Activated CD8-positive, alpha-beta memory T cell treated with anti-CD3 and anti-CD28 coated beads, Interleukin-2, amount 50 U/mL, for 1 hour (primary cell): ENCODE data around the gene MROH2A.
"Not testable (repeated sequence)": the region's sequence is repeated elsewhere in the genome, so short reads cannot be mapped to it uniquely, and the experiment has no call there.

Experiments
- DNase-seq: peaks from one replicate; pipeline ENCODE4 v3.0.0-alpha.2; 2020; ENCODE audit errors: extremely low read depth

Gene MROH2A, protein sequence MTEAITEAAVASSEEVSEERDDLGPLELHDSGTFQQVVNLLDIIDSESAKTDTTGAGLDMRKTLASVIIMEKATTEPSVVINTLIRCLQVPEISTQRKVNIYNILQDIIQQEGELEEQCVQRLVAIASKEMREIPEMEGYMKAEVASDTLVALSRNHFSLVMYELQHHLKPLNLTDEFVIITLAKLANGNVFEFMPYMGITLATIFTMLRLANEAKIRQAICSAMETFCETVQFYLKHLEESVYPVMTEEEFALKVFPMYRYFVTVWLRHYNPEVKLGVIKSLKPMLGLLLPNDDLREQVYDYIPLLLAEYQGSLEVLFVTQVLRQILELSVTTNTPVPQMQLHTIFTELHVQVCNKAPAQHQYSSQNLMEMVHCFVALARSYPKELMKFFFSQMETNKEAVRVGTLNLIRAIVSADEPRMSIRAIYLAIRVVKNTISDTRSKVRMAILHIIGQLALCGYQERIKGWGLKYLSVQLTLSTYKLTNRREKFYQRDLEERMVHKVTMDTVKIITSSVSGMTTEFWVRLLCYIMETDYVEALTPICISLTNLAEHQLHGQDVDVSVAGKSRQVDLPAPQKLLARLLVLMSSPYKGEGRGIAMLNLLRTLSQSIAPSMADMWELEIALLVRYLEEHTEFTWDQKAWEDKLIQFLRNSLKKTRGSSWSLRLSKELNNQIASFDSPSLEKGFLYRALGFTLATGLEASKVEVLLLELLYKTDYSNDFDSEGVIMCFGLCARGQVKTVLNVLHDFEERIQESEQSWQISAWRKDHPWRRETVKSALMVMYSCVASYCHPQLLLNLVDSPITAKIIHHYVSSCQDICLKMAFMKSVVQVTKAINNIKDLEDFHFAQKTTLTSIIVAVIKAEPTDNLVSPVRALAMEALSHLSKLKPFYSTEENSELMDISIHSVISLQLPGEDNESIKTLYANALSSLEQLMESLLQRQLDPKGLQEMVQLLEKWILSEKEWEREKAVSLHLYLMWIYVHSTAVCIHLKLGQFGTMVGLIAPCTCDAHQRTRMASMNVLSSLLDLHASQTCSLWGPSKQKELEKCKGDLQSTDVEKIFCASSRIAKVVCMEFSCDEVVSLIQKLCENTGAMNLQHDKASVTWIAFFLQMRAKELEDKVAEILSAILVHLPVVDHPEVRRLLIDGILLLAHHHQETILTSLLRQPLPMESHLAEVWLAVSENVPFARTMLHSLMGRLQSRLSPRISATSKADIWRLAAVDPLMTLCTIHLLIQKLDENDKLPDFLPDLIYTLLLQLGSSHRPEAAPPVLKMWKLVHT (N-terminal part only)

DNA sequence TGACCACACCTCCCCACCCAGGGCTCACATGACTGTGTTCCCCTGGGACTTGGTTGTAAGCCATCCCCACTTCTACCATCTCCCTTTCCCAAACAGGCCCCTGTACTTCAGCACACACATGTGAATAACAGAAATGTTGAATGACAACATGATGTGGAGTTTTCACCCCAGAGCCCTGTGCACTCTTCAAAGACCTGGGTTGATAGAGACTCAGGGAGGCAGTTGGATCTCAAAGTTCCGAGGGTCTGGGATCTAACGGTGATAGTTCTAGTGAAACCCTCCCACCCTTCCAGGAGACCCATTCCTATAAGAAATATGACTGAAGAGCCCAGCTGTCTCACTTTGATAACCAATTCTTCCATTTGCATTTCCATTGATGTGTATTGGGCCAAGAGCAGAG lies at the start of gene MROH2A:
Gene MROH2A (plus strand): TSS at position 301 of the 400 bp plus-strand sequence. CDS start 1,029 bp downstream, outside the sequence.
- DNase-seq: no peak

DNA sequence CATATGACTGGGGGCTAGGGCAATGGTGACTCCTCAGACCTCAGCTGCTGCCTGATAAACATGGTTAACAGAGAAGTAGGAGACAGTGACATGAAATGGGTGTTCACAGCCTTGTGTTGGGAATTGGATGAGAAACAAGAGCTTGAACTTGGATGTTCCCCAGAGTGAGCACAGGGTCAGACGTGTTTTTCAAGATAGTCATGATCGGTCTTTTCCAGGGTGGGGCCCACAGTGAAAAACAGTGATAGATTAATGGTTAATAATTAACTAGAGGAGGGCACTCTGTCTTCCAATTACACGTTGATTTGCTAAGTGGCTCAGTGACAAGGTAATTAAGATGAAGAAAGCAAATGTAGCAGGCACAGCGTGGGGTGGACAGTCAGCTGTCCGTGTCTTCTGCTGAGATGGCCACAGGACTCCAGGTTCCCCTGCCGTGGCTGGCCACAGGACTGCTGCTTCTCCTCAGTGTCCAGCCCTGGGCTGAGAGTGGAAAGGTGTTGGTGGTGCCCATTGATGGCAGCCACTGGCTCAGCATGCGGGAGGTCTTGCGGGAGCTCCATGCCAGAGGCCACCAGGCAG lies 49.3 kb upstream of the MROH2A start, which contains the start of gene UGT1A3:
Gene UGT1A3 (plus strand): TSS at position 320 of the 579 bp plus-strand sequence. CDS start 85 bp downstream, at position 405.
- DNase-seq: no peak

DNA sequence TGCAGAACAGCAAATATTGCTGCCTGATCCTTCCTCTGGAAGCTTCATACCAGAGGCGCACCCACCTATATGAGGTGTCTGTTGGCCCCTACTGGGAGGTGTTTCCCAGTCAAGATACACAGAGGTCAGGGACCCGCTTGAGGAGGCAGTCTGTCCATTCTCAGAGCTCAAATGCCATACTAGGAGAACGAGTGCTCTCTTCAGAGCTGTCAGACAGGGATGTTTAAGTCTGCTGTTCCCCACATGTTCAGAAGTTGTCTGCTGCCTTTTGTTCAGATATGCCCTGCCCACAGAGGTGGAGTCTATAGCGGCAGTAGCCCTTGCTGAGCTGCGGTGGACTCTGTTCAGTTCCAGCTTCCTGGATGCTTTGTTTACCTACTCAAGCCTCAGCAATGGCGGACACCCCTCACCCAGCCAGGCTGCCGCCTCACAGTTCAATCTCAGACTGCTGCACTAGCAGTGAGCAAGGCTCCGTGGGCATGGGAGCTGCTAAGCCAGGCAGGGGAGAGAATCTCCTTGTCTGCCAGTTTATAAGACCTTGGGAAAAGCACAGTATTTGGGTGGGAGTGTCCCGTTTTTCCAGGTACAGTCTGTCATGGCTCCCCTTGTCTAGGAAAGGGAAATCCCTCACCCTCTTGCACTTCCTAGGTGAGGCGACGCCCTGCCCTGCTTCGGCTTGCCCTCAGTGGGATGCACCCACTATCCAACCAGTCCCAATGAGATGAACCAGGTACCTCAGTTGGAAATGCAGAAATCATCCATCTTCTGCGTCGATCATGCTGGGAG lies 41.1 kb upstream of the MROH2A start:
- not testable (repeated sequence) for DNase-seq

DNA sequence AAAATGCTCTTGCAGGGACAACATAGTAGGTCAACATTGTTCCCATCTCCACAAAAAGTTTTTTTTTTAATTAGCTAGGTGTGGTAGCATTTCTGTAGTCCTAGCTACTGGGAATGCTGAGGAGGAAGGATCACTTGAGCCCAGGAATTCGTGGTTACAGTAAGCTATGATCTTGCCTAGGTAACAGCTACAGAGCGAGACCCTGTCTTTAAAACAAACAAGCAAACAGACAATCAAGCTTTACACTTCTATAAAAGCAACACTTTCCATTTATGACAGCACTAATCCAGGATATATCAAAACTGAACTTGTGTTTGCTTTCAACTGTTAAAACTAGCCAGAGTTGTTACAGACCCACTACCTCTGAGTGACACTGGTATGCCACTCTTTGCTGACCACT lies 37.3 kb upstream of the MROH2A start:
- DNase-seq: no peak

DNA sequence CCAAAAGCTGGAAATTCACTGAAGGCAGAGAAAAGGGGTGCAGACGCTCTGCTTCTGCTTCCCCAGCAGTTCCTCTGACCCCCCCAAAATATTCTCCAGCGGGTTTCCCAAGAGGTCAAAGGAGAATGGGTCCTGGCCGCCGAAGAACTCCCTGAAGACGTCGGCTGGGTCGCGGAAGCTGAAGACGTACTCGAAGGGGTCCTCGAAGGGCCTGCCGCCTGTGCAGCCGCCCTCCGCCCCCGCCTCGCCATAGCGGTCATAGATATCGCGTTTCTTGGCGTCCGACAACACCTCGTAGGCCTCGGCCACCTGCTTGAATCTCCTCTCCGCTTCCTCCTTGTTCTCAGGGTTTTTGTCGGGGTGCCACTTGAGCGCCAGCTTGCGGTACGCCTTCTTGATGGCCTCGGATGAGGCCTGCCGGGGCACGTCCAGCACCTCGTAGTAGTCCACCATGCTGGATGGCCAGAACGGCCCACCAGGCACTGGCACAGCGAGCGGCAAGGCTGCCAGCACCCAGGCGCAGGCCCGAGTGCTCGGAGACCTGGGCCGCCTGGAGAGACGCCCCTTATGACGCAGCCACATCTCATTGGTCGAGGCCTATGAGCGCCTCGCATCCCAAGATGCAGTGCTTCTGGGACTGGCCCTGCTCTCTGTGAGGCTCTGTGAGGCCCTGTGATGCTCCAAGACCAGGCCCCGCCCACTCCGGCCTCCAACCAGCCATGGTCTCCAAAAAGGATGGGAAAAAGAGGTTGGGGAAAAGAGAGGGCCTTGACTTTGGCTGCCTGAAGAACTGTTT lies 34.5 kb upstream of the MROH2A start:
- no peak for DNase-seq

DNA sequence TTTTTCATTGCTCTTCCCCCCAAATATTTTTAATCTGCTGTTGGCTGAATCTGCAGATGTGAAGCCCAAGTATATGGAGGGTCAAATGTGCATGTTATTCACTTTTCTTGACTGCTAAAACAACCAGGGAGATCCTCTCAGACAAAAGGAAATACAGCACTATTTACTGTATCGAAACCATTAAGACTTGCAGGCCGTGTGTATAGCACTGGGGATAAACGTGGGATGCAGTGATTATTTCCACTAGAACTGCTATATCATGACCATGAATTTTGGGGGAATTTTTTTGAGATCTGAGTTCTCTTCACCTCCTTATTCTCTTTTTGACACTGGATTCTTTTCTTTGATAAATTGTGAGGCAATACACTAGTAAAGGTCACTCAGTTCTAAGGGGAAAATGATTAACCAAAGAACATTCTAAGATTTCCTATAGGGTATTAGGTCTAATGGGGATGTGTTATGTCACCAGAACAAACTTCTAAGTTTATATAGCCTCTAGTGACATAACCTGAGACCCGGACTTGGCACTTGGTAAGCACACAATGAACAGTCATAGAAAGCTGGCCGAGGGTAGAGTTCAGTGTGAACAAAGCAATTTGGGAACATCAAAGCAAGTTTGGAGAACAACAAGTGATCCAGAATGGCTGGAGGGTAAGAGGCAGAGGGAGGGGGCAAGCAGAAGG lies 32.9 kb upstream of the MROH2A start:
- DNase-seq: no peak

DNA sequence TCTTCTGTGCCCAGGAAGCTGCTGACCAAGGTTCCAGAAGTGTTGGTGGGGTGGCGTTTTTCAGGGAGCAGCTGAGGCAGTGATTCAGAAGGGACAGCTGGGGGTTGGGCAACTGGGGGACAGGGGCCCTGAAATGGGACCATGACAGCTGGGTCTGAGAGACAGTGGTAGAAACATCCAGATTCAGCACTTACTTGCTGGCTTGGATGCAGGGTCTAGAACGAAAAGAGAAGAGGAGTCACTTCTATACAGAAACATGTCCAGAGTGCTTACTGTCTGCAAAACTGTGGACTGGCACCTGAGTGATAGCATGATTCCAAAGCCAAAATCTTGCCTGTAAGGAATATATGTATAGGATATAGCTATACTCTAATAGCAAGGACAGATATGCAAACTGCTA lies 32.3 kb upstream of the MROH2A start:
- not testable (repeated sequence) for DNase-seq

DNA sequence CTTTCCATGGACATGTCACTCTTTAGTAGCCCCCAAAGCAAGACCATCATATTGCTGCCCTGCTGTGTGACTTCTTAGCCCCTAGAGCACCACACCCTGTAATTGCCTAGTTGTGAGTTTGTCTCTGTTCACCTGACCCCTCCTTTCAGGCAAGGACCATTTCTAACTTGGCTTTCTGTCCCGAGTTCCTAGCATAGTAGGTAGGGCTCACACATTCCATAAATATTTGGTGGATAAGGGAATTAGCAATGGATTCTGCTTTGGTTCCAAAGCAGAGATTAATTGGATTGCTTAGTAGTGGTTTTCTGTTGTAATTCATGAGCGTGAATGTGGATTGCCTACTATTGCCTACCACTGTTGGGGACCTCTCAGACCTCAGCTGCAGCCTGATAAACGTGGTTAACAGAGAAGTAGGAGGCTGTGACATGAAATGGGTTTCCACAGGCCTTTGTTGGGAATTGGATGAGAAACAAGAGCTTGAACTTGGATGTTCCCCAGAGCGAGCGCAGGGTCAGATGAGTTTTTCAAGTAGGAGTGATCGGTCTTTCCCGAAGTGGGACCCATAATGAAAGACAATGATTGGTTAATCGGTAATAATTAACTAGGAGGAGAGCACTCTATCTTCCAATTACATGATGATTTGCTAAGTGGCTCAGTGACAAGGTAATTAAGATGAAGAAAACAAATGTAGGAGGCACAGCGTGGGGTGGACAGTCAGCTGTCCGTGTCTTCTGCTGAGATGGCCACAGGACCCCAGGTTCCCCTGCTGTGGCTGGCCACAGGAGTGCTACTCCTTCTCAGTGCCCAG lies 31.5 kb upstream of the MROH2A start:
- DNase-seq: no peak

DNA sequence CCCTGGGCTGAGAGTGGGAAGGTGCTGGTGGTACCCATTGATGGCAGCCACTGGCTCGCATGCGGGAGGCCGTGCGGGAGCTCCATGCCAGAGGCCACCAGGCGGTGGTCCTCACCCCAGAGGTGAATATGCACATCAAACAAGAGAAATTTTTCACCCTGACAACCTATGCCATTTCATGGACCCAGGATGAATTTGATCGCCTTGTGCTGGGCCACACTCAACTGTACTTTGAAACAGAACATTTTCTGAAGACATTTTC lies 30.9 kb upstream of the MROH2A start:
- DNase-seq: no peak

DNA sequence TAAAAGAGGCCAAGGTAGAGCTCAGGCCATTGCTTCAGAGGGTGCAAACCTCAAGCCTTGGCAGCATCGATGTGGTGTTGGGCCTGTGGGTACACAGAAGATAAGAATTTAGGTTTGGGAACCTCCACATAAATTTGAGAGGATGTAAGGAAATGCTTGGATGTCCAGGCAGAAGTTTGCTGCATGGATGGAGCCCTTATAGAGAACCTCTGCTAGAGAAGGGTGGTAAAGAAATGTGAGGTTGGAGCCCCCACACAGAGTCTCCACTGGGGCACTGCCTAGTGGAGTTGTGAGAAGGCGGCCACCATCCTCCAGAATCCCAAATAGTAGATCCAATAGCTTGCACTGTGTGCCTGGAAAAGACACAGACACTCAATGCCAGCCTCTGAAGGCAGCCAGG lies 27.4 kb upstream of the MROH2A start:
- not testable (repeated sequence) for DNase-seq

DNA sequence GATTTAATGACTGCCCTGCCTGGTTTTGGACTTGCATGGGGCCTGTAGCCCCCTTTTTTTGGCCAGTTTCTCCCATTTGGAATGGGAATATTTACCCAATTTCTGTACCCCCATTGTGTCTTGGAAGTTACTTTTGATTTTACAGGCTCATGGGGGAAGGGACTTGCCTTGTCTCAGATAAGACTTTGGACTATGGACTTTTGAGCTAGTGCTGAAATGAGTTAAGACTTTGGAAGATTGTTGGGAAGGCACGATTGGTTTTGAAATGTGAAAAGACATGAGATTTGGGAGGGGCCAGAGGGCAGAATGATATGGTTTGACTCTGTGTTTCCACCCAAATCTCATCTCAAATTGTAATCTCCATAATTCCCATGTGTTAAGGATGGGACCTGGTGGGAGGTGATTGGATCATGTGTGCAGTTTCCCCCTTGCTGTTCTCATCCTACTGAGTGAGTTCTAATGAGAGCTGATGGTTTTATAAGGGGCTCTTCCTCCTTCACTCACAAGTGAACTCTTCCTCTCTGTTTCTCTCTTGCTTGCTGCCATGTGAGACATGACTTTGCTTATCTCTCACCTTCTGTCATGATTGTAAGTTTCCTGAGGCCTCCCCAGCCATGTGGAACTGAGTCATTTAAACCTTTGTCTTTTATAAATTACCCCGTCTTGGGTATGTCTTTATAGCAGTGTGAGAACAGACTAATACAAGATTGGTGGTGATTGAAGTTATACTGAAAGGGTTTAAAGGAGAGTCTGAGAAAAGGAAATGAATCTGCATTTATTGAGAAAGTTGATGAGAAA lies 26.7 kb upstream of the MROH2A start:
- DNase-seq: not testable (repeated sequence)

DNA sequence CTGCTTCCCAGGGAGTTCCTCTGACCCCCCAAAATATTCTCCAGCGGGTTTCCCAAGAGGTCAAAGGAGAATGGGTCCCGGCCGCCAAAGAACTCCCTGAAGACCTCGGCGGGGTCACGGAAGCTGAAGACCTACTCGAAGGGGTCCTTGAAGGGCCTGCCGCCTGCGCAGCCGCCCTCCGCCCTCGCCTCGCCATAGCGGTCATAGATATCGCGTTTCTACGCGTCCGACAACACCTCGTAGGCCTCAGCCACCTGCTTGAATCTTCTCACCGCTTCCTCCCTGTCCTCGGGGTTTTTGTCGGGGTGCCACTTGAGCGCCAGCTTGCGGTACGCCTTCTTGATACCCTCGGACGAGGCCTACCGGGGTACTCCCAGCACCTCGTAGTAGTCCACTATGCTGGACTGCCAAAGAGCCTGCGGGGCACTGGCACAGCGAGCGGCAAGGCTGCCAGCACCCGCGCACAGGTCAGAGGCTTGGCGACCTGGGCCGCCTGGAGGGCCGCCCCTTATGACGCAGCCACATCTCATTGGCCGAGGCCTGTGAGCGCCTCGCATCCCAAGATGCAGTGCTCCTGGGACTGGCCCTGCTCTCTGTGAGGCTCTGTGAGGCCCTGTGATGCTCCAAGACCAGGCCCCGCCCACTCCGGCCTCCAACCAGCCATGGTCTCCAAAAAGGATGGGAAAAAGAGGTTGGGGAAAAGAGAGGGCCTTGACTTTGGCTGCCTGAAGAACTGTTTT lies 23.1 kb upstream of the MROH2A start:
- DNase-seq: no peak

DNA sequence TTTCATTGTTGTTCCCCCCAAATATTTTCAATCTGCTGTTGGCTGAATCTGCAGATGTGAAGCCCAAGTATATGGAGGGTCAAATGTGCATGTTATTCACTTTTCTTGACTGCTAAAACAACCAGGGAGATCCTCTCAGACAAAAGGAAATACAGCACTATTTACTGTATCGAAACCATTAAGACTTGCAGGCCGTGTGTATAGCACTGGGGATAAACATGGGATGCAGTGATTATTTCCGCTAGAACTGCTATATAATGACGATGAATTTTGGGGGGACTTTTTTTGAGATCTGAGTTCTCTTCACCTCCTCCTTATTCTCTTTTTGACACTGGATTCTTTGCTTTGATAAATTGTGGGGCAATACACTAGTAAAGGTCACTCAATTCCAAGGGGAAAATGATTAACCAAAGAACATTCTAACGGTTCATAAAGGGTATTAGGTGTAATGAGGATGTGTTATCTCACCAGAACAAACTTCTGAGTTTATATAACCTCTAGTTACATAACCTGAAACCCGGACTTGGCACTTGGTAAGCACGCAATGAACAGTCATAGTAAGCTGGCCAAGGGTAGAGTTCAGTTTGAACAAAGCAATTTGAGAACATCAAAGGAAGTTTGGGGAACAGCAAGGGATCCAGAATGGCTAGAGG lies 21.6 kb upstream of the MROH2A start:
- no peak for DNase-seq

DNA sequence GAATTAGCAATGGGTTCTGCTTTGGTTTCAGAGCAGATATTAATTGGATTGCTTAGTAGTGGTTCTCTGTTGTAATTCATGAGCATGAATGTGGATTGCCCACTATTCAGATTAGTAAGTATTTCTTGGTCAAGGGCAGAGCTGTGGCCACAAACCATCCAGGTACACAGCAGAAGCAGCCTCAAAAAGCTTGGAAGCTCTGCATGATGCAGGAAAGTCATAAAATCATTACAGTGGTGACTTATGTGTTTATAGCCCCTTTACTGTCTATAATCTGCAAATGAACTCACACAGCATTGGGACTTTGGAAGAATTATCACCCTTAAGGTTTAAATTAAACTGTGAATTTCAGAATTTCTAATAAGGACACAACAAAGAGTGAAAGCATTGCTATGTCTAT lies 20.0 kb upstream of the MROH2A start:
- no peak for DNase-seq

DNA sequence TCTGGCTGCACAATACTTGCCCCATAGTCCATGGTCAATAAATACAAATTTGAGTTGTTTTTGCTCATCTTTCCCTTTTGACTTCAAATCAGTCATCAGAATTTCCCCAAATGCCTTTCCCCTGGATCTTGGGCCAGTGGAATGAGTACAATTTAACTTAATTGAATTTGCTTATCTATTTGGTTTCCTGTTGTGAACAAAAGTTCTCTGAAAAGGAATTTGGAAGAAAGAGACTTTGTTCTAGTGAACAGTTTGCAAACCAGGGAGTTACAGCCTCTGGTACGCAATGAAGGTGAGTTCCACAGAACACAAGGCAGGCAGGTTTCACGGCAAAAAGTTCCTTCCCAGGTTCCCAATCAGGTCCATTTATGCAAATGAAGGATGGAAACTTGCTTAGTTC lies 19.3 kb upstream of the MROH2A start:
- no peak for DNase-seq

DNA sequence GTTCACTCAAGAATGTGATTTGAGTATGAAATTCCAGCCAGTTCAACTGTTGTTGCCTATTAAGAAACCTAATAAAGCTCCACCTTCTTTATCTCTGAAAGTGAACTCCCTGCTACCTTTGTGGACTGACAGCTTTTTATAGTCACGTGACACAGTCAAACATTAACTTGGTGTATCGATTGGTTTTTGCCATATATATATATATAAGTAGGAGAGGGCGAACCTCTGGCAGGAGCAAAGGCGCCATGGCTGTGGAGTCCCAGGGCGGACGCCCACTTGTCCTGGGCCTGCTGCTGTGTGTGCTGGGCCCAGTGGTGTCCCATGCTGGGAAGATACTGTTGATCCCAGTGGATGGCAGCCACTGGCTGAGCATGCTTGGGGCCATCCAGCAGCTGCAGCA lies 18.1 kb upstream of the MROH2A start, which contains the start of gene UGT1A1:
Gene UGT1A1 (plus strand): TSS at position 228 of the 400 bp plus-strand sequence. CDS start 18 bp downstream, at position 246.
- no peak for DNase-seq
